Stimulated activated CD4-positive, alpha-beta T cell treated with anti-CD3 and anti-CD28 coated beads, Interleukin-1b, Interleukin-23, amount 100 ng/mL, for 1 hour (primary cell): Measurements from ENCODE around the gene CCDC15.
"Not testable (repeated sequence)": the region's sequence is repeated elsewhere in the genome, so short reads cannot be mapped to it uniquely, and the experiment has no call there.

Source experiments
- DNase-seq, 2 donors: peaks; one replicate each; pipeline ENCODE4 v3.0.0-alpha.2; 2020; ENCODE audit warnings: low read depth in 2 of 2

The CCDC15 gene

DNA sequence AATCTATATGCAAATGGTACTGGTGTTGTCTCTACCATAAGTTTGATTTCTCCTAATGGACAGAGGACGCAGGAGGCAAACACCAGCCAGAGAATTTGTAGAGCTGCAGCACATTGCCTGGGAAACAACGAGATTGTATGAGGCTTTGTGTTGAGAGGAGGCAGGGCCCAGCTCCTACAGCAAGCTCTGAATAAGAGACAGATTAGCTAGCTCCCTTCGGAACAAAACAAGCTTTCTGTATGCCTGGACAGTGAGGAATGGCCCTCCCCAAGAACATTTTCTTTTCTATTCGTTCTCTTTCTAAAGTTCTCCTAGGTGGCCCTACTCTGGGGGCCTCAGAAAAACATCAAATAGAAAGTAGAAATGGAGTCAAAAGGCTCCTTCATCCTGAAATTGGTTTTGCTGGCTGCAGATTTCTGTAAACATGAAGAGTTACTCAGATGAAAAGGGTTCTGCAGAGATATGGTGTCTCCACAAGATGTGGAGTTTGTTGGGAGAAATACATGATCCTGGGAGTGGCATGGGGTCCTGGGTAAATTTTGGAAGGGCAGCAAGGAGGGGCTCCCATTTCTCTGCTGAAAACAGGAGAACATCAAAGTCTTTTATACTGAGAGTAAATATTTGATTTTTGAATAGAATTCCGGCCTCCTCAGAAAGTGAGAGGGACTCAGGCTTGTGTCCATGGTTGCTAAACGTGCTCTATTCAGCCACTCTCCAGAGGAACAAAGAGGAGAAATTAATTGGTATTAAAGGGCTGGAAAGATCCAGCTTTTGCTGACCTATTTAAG is 11.3 kb upstream of the CCDC15 start:
- DNase-seq: no peak

DNA sequence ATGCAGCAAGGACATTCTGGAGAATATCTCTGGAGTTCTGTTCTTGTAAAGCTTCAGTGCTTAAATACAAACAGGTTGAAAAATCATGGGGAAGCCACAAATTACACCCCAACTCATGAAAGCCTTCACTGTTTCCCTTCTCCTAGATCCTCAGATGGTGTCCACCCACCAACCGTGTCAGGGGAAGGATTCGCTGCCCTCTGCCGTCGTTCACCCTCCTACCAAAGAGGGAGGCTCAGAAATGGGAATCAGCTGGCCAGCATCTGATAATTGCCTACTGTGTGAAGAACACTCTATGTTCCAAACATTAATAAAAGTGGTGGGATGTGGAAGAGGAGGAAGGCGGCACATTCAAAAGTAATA is 10.8 kb upstream of the CCDC15 start:
- no peak for DNase-seq

DNA sequence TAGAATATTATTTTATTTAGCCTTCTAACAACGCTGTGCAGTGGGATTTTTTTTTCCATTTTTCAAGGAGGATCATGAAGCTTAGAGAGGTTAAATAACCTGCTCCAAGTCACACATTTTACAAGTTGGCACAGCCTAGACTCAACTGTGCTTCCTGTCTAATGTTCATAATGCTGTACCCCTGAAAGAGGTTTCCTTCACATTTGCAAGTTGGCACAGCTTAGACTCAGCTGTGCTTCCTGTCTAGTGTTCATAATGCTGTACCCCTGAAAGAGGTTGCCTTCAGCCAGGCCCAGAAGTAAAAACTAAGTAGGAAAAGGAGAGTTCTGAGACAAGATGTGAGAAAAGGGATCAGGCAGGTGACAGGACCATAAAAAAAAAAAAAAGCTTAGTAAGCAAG is 10.3 kb upstream of the CCDC15 start:
- no peak for DNase-seq

DNA sequence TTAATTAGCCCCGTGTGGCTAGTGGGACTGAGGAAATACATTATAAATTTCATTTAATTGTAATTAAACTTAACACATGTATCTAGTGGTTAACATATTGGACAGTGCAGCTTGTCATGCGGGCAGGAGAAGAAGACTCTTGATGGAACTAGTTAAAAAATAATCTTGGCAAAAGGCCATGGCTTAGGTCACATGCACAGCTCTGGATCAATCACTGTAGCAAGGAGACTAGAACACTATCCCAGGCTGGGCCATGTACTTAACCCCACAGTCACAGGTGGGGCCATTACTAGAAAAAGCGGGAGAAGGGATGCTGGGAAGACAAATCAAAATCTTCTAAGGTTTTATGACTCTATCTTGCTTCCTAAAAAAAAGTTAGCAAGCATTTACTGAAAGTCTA is 9.4 kb upstream of the CCDC15 start:
- DNase-seq: no peak

DNA sequence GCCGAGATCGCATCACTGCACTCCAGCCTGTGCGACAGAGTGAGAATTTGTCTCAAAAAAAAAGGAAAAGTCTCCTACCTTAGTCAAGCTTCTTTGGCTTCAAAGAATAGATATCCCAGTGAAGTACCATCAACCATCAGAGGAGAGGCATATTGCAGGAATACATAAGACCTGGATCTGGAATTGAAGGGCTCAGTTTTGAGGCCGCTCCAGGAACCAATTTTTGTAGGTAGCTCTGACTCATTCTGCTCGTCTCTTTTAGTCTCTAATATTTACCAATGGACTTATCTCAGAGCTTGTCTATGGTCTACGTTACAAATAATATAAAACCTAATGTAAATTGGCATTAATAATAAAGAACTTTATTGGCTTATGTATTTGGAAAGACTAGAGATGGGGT is 8.2 kb upstream of the CCDC15 start:
- DNase-seq: no peak

DNA sequence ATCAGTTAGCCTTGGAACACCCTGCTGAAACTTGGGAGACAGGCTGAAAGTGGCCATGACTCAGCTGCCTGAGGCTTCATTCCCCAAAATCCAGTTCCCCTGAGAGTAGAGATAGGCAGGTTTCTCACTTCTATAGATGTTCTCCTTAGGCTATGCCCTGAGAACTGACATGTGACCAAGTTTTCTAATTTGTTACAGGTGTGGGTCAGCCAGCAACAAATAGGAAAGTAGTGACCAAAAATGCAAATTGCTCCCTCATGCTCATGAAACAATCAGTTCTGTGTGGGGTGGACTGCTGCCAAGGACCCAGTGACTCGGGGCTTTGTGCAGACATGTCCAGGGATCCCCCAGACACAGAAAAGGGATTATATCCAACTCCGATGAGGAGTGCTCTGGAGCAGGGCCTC is 7.3 kb upstream of the CCDC15 start:
- DNase-seq: no peak

DNA sequence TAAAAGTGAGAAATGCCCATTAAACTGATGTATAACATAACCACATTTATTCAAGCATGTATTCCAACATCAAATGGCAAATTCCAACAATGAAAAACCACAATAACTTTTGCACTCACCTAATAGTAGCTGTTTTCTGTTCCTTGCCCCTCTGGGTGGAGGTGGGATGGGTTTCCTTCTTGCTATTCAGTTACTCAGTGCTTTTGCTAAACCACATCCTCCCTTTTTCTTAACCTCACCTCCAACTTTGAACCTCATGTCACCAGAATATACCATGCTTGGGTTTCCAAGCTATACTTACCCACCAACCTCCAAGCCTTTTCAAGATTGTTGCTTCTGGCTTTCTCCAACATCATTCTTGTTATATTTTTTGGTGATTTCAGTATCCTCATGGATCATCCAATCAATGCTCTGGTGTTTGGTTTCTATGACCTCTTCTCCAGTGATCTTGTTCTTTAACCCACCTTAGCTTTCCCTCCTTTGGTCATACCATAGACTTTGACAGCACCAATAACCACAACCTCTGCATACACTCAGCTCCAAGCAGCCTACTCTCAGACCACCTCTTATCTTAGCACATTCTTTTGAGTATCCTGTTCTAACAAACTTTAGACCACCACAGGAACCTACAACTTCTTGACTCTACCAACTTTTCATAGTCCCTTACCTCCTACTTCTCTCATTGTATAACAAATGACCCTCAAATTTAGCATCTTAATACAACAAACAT is 3.2 kb upstream of the CCDC15 start:
- DNase-seq: no peak

DNA sequence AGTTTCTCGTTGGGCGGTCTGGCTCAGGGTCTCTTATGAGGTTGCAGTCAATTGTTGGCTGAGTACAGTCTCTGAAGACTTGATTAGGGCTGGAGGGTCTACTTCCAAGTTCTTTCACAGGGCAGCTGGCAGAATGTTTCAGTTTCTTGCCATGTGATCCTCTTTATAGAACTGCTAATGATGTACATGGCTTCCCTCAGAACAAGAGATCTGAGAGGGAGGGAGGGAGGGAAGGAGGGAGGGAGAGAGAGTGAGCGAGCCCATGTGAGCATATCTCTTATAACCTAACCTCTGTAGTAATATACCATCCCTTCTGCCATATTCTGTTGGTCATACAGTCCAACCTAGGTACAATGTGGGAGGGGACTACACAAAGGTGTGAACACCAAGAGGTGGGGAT is 2.7 kb upstream of the CCDC15 start:
- DNase-seq: no peak

DNA sequence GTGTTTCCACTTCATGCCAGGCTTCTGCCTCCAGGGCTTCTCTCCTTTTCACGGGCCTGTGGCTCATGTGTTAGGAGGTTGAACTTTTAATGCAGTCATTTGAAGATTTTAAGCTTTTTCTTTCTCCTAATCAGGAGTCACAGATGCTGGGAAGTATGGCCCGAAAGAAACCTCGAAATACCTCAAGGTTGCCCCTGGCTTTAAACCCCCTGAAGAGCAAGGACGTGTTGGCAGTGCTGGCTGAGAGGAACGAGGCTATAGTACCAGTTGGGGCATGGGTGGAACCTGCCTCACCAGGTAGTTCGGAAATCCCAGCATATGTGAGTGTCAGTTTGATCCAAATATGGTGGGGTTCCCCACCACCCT is 571 bp downstream of the CCDC15 start:
- DNase-seq: no peak

DNA sequence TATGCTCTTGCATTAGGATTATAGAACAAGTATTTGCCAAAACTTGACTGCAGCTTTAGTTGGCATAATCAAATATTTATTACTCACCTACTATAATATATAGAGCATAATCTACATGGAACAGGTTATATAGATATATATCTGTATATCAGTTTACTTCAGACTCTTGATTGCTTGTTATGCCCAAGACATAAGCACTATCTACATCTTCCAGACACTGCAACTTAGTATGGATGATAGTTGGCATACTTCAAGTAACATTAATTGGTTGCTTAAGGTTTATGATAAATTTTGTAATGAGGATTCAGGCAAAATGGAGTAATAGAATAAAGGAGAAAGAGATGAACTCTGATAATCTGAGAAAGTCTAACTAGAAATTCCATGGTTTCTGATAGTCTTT is 1.0 kb downstream of the CCDC15 start:
- DNase-seq: no peak

DNA sequence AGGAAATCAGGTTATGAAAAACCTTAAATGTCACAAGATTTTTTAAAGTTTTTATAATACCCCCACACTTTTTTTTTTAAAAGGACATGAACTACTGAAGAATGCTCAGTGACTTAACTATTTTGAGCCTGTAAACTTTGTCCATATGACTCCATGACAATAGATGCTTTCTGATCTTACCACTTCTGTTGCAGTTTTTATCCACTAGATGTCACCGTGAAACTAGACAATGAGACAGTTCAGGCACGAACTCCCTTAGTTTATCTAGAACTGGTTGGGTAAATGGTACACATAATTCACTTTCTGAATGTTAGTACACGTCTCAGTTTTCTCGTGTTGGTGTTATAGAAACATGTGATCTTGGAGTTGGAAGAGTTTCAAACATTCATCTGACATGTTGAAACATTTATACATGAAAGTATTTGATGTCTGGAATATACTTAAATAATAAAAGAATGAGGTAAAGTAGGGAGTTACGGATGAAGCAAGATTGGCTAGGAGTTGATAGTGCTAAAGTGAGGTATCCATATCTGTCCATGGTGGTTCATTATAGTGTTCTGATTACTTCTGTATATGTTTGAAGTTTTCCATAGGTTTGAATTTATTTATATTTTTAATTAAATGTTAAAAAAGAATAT is 8.1 kb downstream of the CCDC15 start:
- no peak for DNase-seq

DNA sequence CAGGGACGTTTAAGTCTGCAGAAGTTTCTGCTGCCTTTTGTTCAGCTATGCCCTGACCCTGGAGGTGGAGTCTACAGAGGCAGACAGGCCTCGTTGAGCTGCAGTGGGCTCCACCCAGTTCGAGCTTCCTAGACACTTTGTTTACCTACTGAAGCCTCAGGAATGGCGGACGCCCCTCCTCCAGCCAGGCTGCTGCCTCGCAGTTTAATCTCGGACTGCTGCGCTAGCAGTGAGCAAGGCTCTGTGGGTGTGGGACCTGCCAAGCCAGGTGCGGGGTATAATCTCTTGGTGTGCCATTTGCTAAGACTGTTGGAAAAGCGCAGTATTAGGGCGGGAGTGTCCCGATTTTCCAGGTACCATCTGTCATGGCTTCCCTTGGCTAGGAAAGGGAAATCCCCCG is 14.2 kb downstream of the CCDC15 start:
- not testable (repeated sequence) for DNase-seq

DNA sequence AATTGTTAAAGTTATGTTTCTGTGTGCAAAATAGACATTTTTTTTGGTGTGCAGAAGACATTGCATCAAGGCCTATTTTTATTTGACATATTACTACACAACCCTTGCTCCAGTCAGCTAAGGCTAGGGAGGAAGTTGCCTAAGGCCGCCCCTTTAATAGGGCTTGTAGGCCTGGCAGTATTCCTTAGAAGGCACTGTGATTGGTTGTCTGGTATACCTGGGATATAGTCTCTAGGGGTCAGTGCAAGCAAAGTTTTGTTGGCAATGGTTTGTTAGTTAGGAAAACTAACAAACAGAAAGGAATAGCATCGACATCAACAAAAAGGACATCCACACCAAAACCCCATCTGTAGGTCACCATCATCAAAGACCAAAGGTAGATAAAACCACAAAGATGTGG is 16.9 kb downstream of the CCDC15 start:
- no peak for DNase-seq

DNA sequence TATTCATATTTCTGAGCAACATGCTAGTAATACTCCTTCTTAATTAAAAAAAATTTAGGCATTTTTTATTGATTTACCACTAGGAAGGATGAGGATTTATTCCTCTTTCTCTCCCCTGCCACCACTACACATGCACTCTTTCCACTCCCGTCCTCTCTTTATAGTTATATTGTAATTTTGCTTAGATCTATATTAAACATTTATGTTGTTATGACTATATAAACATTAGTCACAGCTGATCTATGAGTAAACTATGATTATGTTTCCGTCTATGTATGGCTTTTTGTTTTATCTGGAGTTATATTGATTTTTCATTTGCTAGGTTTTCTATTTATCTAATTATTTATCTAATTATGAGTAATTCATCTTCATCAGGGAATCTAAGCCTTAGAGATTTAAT is 17.8 kb downstream of the CCDC15 start:
- no peak for DNase-seq

DNA sequence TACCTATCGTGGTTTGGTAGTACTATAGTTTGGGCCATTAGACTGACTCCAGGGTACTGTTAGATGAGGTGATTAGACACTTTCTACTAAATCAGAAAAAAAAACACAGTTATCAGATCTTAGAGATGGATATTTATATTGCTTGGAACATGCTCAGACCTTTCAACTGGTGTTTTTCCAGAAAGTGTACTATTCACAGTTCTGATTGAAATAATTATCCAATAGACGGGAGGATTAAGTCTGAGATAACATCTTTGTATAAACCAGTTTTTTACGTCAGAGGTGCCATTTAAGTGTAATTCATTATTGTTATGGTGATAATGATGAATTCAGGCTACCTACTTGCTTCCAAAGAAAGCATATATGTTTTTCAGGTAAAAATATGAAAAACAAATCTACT is 22.5 kb downstream of the CCDC15 start:
- DNase-seq: no peak

DNA sequence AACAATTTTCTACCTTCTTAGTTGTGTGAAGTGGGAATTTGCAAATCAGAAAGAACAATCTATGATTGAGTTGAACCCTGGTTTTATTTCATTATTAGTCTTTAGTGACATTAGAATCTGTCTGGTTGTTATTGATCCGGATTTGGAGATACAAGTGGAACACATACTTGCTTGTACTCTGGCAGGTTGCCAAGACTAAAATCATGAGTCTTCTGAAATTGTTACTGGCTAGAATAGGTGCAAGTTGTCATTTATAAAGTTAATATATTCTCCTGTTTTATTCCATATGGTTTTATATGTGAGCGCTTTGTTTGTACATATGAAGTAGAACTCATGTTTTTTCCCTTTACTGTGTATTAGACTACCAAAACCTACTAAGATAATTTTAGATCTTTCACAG is 23.0 kb downstream of the CCDC15 start:
- DNase-seq: no peak

DNA sequence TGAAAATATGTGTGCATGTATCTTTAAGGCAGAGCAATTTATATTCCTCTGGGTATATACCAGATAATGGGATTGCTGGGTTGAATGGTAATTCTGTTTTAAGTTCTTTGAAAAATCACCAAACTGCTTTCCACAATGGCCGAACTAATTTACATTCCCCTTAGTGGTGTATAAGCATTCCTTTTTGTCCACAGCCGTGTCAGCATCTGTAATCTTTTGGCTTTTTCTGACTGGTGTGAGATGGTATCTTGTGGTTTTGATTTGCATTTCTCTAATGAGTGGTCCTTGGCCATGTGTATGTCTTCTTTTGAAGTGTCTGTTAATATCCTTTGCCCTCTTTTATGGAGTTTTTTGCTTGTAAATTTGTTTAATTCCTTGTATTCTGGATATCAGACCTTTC is 24.3 kb downstream of the CCDC15 start:
- DNase-seq: no peak

DNA sequence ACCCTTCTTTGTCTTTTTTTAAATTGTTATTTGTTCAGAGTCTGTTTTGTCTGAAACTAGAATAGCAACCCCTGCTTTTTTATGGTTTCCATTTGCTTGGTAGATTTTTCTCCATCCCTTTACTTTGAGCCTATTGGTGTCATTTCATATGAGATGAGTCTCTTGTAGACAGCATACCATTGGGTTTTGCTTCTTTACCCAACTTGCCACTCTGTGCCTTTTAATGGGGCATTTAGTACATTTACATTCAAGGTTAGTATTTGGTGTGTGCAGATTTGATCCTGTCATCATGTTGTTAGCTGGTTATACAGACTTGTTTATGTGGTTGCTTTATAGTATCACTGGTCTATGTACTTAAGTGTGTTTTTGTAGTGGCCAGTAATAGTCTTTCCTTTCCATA is 28.0 kb downstream of the CCDC15 start:
- DNase-seq: no peak

DNA sequence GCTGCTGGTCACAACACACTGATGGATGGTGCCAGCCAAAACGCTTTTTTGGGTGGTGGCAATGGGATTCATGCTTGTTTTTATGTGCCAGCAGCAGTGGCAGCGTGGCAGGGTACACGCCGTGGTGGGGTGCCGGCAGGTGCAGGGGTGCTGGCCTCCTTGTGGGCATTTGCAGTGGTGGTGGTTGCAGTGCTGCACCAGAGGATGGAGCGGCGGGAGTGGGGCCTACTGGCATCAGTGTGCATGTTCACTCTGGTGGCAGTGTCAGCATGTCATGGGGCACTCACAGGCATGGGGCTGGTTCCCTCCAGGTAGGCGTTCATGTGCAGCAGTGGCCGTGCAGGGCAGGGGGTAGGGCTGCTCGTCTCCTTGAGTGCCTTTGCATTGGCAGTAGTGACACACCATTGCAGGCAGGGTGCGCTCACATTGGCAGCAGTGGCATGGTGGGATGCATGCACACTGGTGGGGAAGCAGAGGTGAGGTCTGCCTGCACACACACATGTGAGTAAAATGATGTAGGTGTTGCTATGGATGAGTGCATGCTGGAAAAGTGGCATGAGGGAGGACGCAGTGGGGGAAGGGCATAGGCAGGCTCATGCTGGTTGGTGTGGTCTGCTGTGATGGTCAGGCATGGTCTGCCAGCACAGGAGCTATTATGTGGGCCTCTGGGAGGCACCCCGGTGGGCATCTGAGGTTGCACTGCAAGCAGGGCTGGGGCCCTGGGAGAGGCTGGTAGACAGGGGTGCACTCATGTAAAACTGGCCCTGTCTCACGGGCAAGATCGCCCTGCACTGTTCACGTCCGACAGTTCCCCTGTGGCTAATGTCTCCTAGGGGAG is 29.9 kb downstream of the CCDC15 start:
- DNase-seq: no peak

DNA sequence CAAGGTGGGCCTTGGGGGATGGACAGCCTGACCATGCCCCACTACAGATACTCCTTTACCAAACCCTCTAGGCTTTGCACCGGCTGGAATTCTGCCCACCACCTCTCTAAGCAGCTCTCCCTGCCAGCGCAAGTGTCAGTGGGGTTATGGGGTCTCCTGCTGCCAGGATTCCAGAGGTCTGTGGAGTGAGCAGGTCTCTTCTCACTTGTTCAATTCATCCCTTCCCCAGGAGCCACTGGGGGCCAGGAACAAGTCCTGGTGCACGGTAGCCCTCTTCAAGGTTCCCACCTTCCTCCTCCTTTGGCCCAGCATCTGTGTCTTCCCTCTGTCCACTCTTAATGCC is 30.5 kb downstream of the CCDC15 start:
- DNase-seq: no peak

DNA sequence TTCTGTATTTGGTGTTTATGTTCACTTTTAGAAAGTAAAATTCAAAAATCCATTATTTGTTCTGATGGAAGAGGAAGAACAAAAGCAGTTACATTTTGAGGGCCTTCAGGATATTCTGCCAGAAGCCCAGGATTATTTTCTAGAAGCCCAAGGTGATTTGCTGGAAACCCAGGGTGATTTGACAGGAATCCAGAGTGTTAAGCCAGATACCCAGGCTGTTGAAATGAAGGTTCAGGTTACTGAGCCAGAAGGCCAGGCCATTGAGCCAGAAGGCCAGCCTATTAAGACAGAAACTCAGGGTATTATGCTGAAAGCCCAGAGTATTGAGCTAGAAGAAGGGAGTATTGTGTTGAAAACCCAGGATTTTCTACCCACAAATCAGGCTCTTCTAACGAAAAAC is 33.1 kb downstream of the CCDC15 start:
- no peak for DNase-seq

DNA sequence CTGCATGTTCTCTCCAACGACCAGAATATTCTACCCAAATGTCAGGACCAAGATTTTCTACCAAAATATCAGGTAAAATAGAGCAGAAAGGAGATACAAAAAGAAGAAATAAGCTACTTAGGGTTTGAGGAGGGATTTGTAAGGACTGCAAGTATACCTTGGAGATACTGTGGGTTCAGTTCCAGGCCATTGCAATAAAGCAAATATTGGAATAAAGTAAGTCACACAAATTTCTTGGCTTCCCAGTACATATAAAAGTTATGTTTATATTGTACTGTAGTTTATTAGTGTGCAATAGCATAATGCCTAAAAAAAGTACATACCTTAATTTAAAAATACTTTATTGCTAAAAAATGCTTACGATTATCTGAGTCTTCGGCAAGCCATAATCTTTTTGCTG is 34.1 kb downstream of the CCDC15 start:
- no peak for DNase-seq
